Stimulated activated CD4-positive, alpha-beta T cell treated with anti-CD3 and anti-CD28 coated beads, Interleukin-4, amount 100 ng/mL, for 48 hours (primary cell): Measurements from ENCODE around the gene SEC16B.

Experiments used
- DNase-seq, 2 donors: peaks; one replicate each; pipeline ENCODE4 v3.0.0-alpha.2; 2020; ENCODE audit warnings: low read depth in 2 of 2

The SEC16B gene

GRCh38 chr1:177979272-177979671, 9.4 kb upstream of the SEC16B start:
- no peak for DNase-seq

- DNase-seq = no peak
Measured at GRCh38 chr1:177978530-177978929, 8.7 kb upstream of the SEC16B start.

- DNase-seq = no peak
Measured at GRCh38 chr1:177977141-177977540, 7.3 kb upstream of the SEC16B start.

GRCh38 chr1:177976596-177976995, 6.7 kb upstream of the SEC16B start:
- DNase-seq = no peak

- DNase-seq = no peak
Measured at GRCh38 chr1:177975588-177976495, 6.0 kb upstream of the SEC16B start.

GRCh38 chr1:177973585-177973984, 3.7 kb upstream of the SEC16B start:
- no peak for DNase-seq

GRCh38 chr1:177969109-177969508, 749 bp downstream of the SEC16B start:
- DNase-seq = no peak

GRCh38 chr1:177966199-177966598, 3.7 kb downstream of the SEC16B start:
- DNase-seq = no peak

- no peak for DNase-seq
Measured at GRCh38 chr1:177965293-177965692, 4.6 kb downstream of the SEC16B start.

GRCh38 chr1:177964336-177964735, 5.5 kb downstream of the SEC16B start:
- DNase-seq = no peak

- DNase-seq = no peak
Measured at GRCh38 chr1:177960939-177961622, 8.8 kb downstream of the SEC16B start.

GRCh38 chr1:177959811-177960515, 9.9 kb downstream of the SEC16B start:
- DNase-seq = no peak

GRCh38 chr1:177958092-177958491, 11.8 kb downstream of the SEC16B start:
- DNase-seq = no peak

- DNase-seq = no peak
Measured at GRCh38 chr1:177954076-177954475, 15.8 kb downstream of the SEC16B start.

- DNase-seq = no peak
Measured at GRCh38 chr1:177953549-177953948, 16.3 kb downstream of the SEC16B start.

- DNase-seq = no peak
Measured at GRCh38 chr1:177952691-177953090, 17.2 kb downstream of the SEC16B start.

- no peak for DNase-seq
Measured at GRCh38 chr1:177952249-177952648, 17.6 kb downstream of the SEC16B start.

GRCh38 chr1:177950506-177950905, 19.4 kb downstream of the SEC16B start:
- no peak for DNase-seq

- peak in 1 of 2 donors; percentile 6 for DNase-seq
Measured at GRCh38 chr1:177948336-177948972, 21.4 kb downstream of the SEC16B start.

- no peak for DNase-seq
Measured at GRCh38 chr1:177947623-177948022, 22.2 kb downstream of the SEC16B start.

- peak; percentile 7 to 32 for DNase-seq
Measured at GRCh38 chr1:177945943-177946650, 23.8 kb downstream of the SEC16B start.
